Activated naive CD8-positive, alpha-beta T cell treated with anti-CD3 and anti-CD28 coated beads, Interleukin-2, amount 10 ng/mL, durations not matched to agents 7 days and 5 days (primary cell): ENCODE results near the gene KLC4. TPM values are rescaled to one million over a fixed set of nuclear protein-coding genes. Genes with fewer than 3 reads are reported as not detected.
A peak's percentile ranks its signal among the peaks of the same experiment; 100 is the strongest.

ENCODE experiments used
- ATAC-seq: fragments of 150-1000 bp; cut with Tn5 transposase; one replicate; pipeline ENCODE4 v1.10.0; 2021; ENCODE audit warnings: low read depth, moderate library complexity
- POLR2A ChIA-PET: fragments of 350-600 bp; sonication (Branson Sonifier 250); formaldehyde crosslinking; loops from one replicate; lab custom pipeline; 2021; ENCODE audit warnings: antibody characterized with exemption; lab: Charles Lee
- DNase-seq: peaks from one replicate; pipeline ENCODE4 v3.0.0; 2021
- H3K27ac Mint-ChIP-seq: one replicate; pipeline ENCODE4 v1.8.0; 2022; ENCODE audit warnings: mild to moderate bottlenecking, mixed read lengths
- H3K27me3 Mint-ChIP-seq: one replicate; pipeline ENCODE4 v1.8.0; 2022; ENCODE audit warnings: mild to moderate bottlenecking, moderate library complexity, mixed read lengths
- H3K36me3 Mint-ChIP-seq: one replicate; pipeline ENCODE4 v1.8.0; 2021; ENCODE audit warnings: mild to moderate bottlenecking, mixed read lengths
- H3K4me1 Mint-ChIP-seq: one replicate; pipeline ENCODE4 v1.8.0; 2021; ENCODE audit warnings: mixed read lengths
- H3K4me3 Mint-ChIP-seq: one replicate; pipeline ENCODE4 v1.8.0; 2022; ENCODE audit warnings: mild to moderate bottlenecking, moderate library complexity, mixed read lengths
- H3K9me3 Mint-ChIP-seq: one replicate; pipeline ENCODE4 v1.8.0; 2021; ENCODE audit warnings: mixed read lengths
- total RNA-seq, 2 experiments: library from RNA; stranded (reverse); gene quantifications; one replicate each; pipeline ENCODE4 v1.2.3, GENCODE V29; 2021

Gene KLC4
- total RNA-seq, 2 experiments from 2014 or later, result 25.2 to 33.8 TPM

DNA sequence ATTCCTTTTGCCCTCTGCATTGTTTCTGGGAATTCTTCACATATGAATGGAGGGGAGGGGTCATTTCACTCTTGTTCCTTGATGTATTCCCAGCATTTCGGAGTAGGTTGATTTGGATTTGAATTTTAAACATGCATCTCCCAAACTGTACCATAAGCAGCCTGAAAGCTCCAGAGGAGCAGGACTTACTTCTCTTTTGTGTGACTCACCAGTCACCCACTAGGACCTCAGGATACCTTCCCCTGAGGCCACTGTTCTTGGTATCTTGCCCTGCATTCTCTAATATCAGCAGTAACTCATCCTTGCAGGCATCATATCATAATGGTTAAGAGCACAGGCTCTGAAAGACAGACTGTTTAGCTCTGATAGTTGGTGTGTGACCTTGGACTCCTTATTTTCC lies 900 bp upstream of the KLC4 start:
- no peak for DNase-seq
- POLR2A ChIA-PET, result interaction anchor here (1.1 to 3.0 kb wide), 6 partner anchors 14 to 112 kb away, joined by 3 to 17 read pairs (median 10); partner anchors contain the start of genes KLHDC3, MEA1, PEX6 and PPP2R5D
- Mint-ChIP-seq H3K27ac (peak overlapping the region; percentile 96), H3K4me3 (peak overlapping the region; percentile 87), H3K4me1 (peaks cover 26% of the 10 kb centered on the region), H3K27me3 (no peaks in the 10 kb centered on the region), H3K36me3 (peaks cover 9% of the 10 kb centered on the region), H3K9me3 (no peaks in the 10 kb centered on the region)
- ATAC-seq, result no peak

DNA sequence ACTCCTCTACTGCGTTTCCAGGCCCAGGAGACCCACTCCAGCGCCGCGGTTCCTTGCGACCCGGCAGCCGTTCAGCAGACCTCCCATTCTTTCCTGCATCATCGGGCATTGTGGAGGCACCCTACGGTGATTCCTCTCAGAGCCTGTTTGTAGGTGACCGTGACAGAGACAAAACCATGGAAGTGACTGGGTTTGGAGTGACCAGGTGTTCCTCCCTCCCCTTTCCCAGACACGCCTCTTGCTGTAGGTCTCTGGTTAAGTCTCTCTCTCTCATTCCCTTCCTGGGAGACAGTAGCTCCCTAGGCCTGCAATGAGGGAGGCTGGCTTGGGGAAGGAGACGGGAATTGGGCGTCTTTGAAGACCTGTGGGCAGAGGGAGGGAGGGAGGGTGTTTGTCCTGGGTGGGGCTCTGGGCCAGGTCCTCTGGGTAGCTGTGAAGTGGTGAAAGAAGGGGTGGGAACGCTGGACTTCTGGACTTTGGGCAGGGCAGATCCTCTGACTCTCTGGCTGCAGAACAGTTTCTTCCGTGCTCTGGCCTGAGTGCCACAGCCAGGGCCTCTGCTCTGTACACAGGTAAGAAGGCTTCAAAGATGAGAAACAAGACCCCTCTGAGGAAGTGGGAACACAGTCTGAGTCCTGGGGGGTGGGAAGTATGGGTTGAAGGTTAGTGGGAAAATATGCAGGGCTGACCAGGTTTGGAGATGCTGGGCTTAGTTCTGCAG lies 763 bp downstream of the KLC4 start:
- H3K9me3 Mint-ChIP-seq, result no peaks in the 10 kb centered on the region
- peaks cover 9% of the 10 kb centered on the region for H3K36me3 Mint-ChIP-seq

DNA sequence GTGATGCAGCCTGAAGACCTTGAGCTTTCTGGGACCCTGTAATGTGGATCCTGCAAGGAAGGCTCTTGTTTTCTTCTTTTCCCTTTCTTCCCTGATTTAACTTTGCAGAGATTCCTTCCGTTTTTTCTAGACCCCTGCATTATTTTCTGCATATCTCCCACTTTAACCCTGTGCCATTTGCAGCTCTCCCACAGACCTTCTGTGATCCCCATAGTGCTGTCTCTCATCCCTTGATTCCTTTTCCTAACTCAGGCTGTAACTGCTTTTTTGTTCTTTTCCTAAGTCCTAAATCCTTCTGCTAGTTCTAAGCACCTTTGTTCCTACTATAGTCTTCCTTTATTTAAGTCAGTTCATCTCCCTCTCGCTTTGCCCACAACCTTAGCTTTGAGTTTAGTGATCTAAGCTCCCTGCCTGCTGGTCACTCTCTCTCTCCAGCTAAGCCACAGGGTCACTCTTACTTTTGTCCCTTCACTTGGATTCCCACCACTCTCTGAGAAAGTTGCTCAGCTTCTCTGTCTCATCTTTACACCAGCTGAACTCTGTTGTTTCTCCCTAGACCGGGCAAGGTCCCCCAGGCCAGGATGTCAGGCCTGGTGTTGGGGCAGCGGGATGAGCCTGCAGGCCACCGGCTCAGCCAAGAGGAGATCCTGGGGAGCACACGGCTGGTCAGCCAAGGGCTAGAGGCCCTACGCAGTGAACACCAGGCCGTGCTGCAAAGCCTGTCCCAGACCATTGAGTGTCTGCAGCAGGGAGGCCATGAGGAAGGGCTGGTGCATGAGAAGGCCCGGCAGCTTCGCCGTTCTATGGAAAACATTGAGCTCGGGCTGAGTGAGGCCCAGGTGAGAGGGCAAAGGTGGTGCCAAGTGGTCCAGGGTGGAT lies 1.6 kb downstream of the KLC4 start:
- DNase-seq, result no peak
- peak overlapping the region; percentile 96 for H3K27ac Mint-ChIP-seq
- POLR2A ChIA-PET, result interaction anchor here (1.1 to 3.0 kb wide), 2 partner anchors 40 to 82 kb away, joined by 3 to 13 read pairs; partner anchors contain the start of genes PEX6 and RRP36
- H3K36me3 Mint-ChIP-seq, result peaks cover 4% of the 10 kb centered on the region
- H3K4me1 Mint-ChIP-seq, result peaks cover 21% of the 10 kb centered on the region
- no peaks in the 10 kb centered on the region for H3K27me3 Mint-ChIP-seq
- H3K4me3 Mint-ChIP-seq, result peak overlapping the region; percentile 87
- no peak for ATAC-seq
- H3K9me3 Mint-ChIP-seq, result no peaks in the 10 kb centered on the region

More for the DNA sequence above, 763 bp downstream of the KLC4 start:
- Mint-ChIP-seq H3K27ac (peak overlapping the region; percentile 96), H3K27me3 (no peaks in the 10 kb centered on the region), H3K4me3 (peak overlapping the region; percentile 87), H3K4me1 (peaks cover 21% of the 10 kb centered on the region)
- POLR2A ChIA-PET, result interaction anchor here (1.0 to 3.0 kb wide), 8 partner anchors 39 to 570 kb away, joined by 3 to 17 read pairs (median 4); partner anchors contain the start of genes CNPY3, KLHDC3, MEA1 and PEX6
- ATAC-seq, result no peak
- no peak for DNase-seq

DNA sequence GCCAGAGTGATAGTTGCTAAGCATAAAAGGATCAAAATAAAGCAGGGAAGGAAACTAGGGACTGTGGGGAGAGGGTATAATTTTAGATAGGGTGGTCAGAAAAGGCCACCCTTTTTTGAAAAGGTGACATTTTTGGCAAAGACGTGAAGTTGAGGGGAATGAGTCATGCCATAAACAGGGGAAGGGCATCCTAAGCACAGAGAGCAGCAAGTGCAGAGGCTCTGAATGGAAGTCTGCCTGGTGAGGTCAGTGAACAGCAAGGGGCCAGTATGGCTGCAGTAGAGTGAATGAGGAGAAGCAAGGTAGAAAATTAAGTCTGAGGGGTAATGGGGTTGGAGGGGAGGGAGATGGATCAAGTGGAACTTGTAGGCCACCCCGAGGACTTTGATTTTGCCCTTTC lies 2.4 kb downstream of the KLC4 start:
- Mint-ChIP-seq H3K36me3 (peaks cover 4% of the 10 kb centered on the region), H3K9me3 (no peaks in the 10 kb centered on the region), H3K27ac (no peak overlapping the region), H3K4me3 (no peak overlapping the region), H3K27me3 (no peaks in the 10 kb centered on the region), H3K4me1 (peaks cover 21% of the 10 kb centered on the region)
- DNase-seq (no peak), ATAC-seq (no peak)
- POLR2A ChIA-PET, result no interaction called here

DNA sequence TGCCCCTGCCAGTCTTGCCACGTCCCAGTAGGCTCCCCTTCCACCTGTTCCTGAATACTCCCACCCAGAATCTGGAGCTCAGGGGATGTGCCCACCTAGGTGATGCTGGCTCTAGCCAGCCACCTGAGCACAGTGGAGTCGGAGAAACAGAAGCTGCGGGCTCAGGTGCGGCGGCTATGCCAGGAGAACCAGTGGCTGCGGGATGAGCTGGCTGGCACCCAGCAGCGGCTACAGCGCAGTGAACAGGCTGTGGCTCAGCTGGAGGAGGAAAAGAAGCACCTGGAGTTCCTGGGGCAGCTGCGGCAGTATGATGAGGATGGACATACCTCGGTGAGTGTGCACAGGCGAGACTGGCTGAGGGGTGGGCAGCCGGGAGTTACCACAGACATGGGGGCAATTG lies 3.4 kb downstream of the KLC4 start:
- no peak overlapping the region for H3K27ac Mint-ChIP-seq
- H3K4me1 Mint-ChIP-seq, result peaks cover 17% of the 10 kb centered on the region

DNA sequence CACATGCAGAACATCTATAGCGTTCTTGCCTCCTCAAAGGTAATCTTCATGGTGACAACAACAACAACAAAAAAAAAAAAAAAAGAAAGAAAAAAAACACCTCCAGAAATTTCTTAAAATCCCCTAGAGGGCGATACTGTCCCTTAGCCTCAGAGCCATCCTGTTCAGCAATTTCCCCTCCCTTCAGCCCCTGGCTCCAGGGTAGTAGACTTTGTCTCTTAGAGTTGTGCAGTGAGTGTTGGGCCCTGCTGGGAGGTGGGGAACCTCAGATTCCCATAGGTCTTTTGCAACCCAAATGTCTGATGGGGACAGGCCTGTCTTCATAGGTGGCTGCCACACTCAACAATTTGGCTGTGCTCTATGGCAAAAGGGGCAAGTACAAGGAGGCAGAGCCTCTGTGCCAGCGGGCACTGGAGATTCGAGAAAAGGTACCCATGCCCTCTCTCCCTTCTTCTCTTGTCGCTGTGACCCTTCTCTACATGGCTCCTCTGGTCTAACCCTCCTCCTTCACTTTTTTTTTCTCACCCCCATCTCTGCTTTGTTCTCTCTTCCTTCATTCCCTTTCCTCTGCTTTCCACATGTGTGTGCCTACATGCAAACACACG lies 10.7 kb downstream of the KLC4 start:
- DNase-seq, result no peak
- Mint-ChIP-seq H3K27ac (peak overlapping the region; percentile 54), H3K9me3 (no peaks in the 10 kb centered on the region), H3K36me3 (no peaks in the 10 kb centered on the region), H3K4me1 (peaks cover 4% of the 10 kb centered on the region), H3K4me3 (no peak overlapping the region), H3K27me3 (peaks cover 2% of the 10 kb centered on the region)
- ATAC-seq, result peak; percentile 86
- POLR2A ChIA-PET, result no interaction called here

More for the DNA sequence above, 3.4 kb downstream of the KLC4 start:
- no peak overlapping the region for H3K4me3 Mint-ChIP-seq
- ATAC-seq, result no peak
- POLR2A ChIA-PET, result no interaction called here
- no peak for DNase-seq
- H3K36me3 Mint-ChIP-seq, result peaks cover 2% of the 10 kb centered on the region
- no peaks in the 10 kb centered on the region for H3K9me3 Mint-ChIP-seq
- H3K27me3 Mint-ChIP-seq, result no peaks in the 10 kb centered on the region

DNA sequence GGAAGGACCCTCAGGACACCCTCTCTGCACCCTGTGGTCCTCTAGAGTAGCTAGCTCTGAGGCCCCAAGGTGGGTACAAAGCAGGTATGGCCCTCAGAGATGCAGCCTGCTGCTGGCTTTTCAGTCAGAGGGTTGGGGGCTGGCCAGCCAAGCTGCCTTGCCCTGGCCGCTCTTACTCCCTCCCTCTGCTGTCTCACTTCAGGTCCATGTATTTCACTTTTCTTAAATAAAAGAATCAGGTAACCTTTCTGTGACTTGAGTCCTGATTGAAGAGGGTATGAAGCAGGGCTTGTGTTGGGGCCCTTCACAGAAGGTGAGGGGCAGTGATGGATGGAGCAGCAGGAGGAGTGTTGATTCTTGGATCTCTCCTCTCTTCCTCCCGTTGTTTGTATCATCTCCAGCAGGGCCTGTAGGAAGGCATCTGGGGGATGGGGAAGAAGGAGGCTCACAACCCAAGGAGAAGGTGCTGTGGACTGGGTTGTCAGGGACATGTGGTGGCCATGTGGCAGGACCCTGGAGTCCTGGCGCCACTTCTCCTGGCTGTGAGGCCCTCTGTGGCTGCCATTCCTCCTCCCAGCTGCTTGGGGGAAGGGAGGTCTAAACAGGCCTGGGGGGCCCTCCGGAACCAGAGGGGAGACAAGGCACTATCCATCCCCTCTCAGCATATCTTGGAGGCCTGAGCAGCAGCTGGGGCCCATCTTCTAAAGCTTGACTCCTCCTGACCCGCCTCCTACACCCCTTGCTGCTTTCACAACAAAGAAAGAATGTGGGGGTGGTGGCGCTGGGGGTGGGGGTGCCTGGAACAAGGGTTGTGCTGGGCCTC lies 15.6 kb downstream of the KLC4 start:
- DNase-seq (no peak), ATAC-seq (no peak)
- Mint-ChIP-seq H3K4me3 (peak overlapping the region; percentile 43), H3K27ac (no peak overlapping the region), H3K4me1 (peaks cover 3% of the 10 kb centered on the region), H3K36me3 (no peaks in the 10 kb centered on the region), H3K27me3 (peaks cover 35% of the 10 kb centered on the region), H3K9me3 (no peaks in the 10 kb centered on the region)
- POLR2A ChIA-PET, result no interaction called here

DNA sequence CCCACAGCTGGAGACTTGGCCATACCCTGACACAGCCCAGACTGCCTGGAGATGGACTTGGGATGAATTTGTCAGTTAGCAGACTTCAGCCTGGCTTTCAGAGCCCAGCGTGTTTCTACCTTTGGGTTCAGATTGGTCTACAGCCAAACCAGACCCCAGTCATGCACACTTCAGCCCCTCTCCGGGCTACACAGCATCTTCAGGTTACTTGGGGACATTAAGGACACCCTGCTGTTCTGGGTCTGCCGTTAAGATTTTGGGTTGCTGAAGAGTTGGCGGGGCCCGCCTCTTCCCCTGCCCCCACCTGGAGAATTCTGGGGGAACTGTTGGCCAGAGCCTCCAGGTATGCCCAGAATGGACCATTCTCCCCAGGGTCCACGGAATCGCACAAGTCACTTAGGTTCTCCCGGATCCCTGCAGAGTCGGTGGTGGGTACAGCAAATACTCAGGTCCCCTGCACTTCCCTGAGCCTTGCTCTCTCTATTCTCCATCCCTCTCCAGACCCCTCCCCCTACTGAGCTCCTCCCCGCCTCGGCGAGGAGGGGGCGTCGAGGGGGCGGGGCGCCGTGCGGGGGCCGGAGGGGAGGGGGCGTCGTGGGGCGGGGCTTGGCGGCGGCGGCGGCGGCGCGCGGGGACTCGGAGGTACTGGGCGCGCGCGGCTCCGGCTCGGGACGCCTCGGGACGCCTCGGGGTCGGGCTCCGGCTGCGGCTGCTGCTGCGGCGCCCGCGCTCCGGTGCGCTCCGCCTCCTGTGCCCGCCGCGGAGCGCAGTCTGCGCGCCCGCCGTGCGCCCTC lies 16.4 kb downstream of the KLC4 start, which contains the start of gene PTK7:
TSS of gene PTK7 (plus strand) at position 645 of the 794 bp plus-strand sequence. CDS start 175 bp downstream, outside the sequence.
- POLR2A ChIA-PET, result no interaction called here
- DNase-seq (no peak), ATAC-seq (peak; percentile 48)
- Mint-ChIP-seq H3K4me1 (no peaks in the 10 kb centered on the region), H3K9me3 (no peaks in the 10 kb centered on the region), H3K4me3 (peak within 1 kb of the TSS; percentile 43), H3K27me3 (peaks cover 36% of the 10 kb centered on the region), H3K27ac (no peak within 1 kb of the TSS), H3K36me3 (no peaks in the 10 kb centered on the region)

DNA sequence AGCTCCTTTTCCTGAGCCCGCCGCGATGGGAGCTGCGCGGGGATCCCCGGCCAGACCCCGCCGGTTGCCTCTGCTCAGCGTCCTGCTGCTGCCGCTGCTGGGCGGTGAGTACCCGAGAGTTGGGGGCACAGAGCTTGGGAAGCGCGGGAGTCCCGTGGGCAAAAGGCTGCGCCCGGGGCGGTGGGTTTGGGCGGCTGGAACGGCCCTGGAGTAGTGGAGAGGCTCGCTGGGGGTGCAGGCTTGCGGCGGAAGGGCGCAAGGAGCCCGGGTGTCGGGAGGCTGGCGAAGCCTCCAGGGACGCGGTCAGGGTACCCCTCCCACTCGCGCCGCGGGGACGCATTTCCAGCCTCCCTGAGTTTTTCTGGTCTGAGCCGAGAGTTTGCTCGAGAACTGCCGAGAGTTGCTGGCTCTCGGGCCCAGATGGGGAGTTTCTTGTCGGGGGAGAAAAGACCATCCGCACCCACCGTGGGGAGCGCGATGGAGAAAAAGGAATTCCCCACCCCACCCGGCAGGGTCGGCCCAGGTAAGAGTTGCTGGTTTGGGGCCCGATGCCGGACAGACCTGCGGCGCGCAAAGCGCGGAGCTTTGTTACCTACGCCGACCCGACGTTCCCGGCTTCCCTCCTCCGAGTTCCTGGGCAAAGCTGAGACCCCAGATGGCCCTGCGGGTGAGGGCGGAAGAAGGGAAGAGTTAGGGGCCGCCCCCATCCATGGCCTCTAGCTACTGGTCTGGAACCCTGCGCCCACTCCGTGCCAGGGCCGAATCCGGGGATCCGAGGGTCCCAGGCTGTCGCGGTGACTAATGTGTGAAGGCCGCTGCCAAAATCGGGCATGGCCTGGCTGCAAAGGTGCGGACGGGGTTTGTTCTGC lies 17.3 kb downstream of the KLC4 start:
- DNase-seq (peak; percentile 48), ATAC-seq (peak; percentile 16)
- POLR2A ChIA-PET, result no interaction called here
- peak overlapping the region; percentile 35 for H3K4me3 Mint-ChIP-seq
- H3K4me1 Mint-ChIP-seq, result no peaks in the 10 kb centered on the region
- H3K36me3 Mint-ChIP-seq, result no peaks in the 10 kb centered on the region
- no peak overlapping the region for H3K27ac Mint-ChIP-seq
- peaks cover 38% of the 10 kb centered on the region for H3K27me3 Mint-ChIP-seq
- no peaks in the 10 kb centered on the region for H3K9me3 Mint-ChIP-seq

DNA sequence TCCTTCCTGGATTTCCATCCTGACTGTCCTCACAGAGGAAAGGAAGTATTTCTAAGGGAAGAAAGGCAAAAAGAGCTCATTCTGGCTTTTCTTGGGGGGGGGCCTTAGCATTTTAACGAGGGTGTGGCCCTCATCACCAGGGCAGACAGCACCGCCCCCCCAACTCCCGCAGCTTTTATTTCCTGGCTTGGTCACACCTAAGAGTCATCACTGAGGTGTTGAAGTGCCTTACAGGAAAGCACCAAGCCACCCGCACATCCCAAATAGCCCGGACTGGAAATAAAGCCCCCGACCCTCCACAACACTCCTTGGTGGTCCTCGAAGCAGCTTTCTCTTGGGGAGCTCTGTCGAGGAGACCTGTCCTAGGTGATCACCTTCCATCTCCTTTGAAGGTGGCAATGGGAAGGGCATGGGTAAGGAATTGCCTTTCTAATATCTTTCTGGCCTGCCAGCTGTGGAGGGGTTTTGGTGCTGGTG lies 17.9 kb downstream of the KLC4 start:
- no peak for DNase-seq
- Mint-ChIP-seq H3K4me3 (no peak overlapping the region), H3K36me3 (no peaks in the 10 kb centered on the region), H3K27me3 (peaks cover 38% of the 10 kb centered on the region), H3K9me3 (no peaks in the 10 kb centered on the region), H3K4me1 (no peaks in the 10 kb centered on the region), H3K27ac (no peak overlapping the region)
- POLR2A ChIA-PET, result no interaction called here
- no peak for ATAC-seq

DNA sequence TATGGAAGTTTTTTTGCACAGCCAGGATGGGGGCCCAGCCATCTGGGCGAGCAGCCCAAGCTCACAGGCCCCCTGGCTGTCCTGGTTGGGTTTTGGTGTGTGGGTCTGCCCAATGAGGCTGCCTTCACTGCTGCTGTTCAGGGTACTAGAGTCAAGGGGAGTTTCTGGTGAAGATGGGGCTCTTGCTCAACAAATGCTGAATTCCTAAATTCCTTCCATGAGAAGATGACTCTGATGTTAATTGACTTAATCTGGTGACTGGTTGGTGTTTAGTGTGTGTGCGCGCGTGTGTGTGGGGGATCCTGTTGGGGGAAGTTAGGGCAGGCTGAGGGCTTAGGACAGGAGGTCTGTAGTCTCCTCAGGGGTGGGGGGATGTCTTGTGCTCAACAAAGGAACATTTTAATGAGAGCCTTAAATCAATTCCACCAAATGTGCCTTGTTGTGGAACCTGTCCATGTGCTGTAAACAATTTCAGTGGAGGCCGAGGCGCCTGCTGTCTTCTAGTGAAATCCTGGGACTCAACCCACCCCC lies 18.6 kb downstream of the KLC4 start:
- Mint-ChIP-seq H3K4me1 (no peaks in the 10 kb centered on the region), H3K9me3 (no peaks in the 10 kb centered on the region), H3K36me3 (no peaks in the 10 kb centered on the region), H3K4me3 (no peak overlapping the region), H3K27ac (no peak overlapping the region), H3K27me3 (peaks cover 40% of the 10 kb centered on the region)
- ATAC-seq (no peak), DNase-seq (no peak)
- POLR2A ChIA-PET, result no interaction called here
